Liver (tissue), 3 donors: ENCODE measurements around the gene LUC7L.
"Not testable (repeated sequence)": the region's sequence is repeated elsewhere in the genome, so short reads cannot be mapped to it uniquely, and the experiment has no call there.

Experiments used
- EGR1 ChIP-seq, 2 donors: IDR thresholded peaks; 2 replicates each; pipeline ENCODE4 v1.6.1; 2016 to 2018; ENCODE audit warnings: antibody characterized with exemption in 2 of 2, low read depth in 2 of 2
- FOXA1 ChIP-seq: IDR thresholded peaks from 2 replicates; pipeline ENCODE4 v1.6.1; 2016; ENCODE audit warnings: antibody characterized with exemption
- HNF4A ChIP-seq, 2 donors: conservative IDR thresholded peaks; 2 replicates each; pipeline ENCODE4 v1.6.1; 2016; ENCODE audit warnings: antibody characterized with exemption in 2 of 2, mild to moderate bottlenecking in 2 of 2
- RAD21 ChIP-seq, 2 donors: IDR thresholded peaks; 2 replicates each; pipeline ENCODE4 v1.6.1; 2016; ENCODE audit warnings: antibody characterized with exemption in 2 of 2, mild to moderate bottlenecking in 2 of 2
- RXRA ChIP-seq, 2 donors: IDR thresholded peaks; 2 replicates each; pipeline ENCODE4 v1.6.1; 2017 to 2018; ENCODE audit warnings: antibody characterized with exemption in 2 of 2, mild to moderate bottlenecking in 1 of 2
- SP1 ChIP-seq: IDR thresholded peaks from 2 replicates; pipeline ENCODE4 v1.6.1; 2018; ENCODE audit warnings: antibody characterized with exemption, mild to moderate bottlenecking
- TAF1 ChIP-seq: conservative IDR thresholded peaks from 2 replicates; pipeline ENCODE4 v1.6.1; 2016; ENCODE audit warnings: antibody characterized with exemption, mild to moderate bottlenecking
- YY1 ChIP-seq: IDR thresholded peaks from 2 replicates; pipeline ENCODE4 v1.6.1; 2016; ENCODE audit warnings: antibody characterized with exemption, mild to moderate bottlenecking
- TF ChIP-seq, protein P1 (sequence below): fragments of 150-350 bp; IDR thresholded peaks from 2 replicates; pipeline ENCODE4 v1.5.1; 2017; ENCODE audit warnings: improper control_type of control experiment, low read depth, low read length; ENCODE audit not compliant: missing input control
- TF ChIP-seq, protein P2 (sequence below): IDR thresholded peaks from 2 replicates; pipeline ENCODE4 v1.6.1; 2016; ENCODE audit warnings: antibody characterized with exemption
- TF ChIP-seq, protein P3 (sequence below): IDR thresholded peaks from 2 replicates; pipeline ENCODE4 v1.6.1; 2016; ENCODE audit warnings: antibody characterized with exemption, mild to moderate bottlenecking
- donor health status: healthy.
- donor health status: healthy.

DNA sequence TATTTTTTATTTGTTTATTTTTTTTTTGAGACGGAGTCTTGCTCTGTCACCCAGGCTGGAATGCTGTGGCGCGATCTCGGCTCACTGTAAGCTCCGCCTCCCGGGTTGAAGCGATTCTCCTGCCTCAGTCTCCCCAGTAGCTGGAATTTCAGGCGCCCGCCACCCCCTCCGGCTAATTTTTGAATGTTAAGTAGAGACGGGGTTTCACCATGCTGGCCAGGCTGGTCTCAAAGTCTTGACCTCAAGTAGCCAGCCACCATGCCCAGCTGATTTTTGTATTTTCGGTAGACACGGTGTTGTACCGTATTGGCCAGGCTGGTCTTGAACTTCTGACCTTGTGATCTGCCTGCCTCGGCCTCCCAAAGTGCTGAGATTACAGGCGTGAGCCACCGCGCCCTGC is 1.1 kb upstream of the LUC7L start:
- TF ChIP-seq, protein P1, sequence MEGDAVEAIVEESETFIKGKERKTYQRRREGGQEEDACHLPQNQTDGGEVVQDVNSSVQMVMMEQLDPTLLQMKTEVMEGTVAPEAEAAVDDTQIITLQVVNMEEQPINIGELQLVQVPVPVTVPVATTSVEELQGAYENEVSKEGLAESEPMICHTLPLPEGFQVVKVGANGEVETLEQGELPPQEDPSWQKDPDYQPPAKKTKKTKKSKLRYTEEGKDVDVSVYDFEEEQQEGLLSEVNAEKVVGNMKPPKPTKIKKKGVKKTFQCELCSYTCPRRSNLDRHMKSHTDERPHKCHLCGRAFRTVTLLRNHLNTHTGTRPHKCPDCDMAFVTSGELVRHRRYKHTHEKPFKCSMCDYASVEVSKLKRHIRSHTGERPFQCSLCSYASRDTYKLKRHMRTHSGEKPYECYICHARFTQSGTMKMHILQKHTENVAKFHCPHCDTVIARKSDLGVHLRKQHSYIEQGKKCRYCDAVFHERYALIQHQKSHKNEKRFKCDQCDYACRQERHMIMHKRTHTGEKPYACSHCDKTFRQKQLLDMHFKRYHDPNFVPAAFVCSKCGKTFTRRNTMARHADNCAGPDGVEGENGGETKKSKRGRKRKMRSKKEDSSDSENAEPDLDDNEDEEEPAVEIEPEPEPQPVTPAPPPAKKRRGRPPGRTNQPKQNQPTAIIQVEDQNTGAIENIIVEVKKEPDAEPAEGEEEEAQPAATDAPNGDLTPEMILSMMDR = not testable (repeated sequence)
- TF ChIP-seq, protein P2, sequence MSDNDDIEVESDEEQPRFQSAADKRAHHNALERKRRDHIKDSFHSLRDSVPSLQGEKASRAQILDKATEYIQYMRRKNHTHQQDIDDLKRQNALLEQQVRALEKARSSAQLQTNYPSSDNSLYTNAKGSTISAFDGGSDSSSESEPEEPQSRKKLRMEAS = not testable (repeated sequence)
- not testable (repeated sequence) for TF ChIP-seq HNF4A (conservative IDR thresholded peaks at IDR 0.05); EGR1 (IDR thresholded peaks at IDR 0.05; ENCODE audit: low read depth in 2 of 2); TAF1; FOXA1; SP1; RXRA (IDR thresholded peaks at IDR 0.05); RAD21 (IDR thresholded peaks at IDR 0.05); YY1
- TF ChIP-seq, protein P3, sequence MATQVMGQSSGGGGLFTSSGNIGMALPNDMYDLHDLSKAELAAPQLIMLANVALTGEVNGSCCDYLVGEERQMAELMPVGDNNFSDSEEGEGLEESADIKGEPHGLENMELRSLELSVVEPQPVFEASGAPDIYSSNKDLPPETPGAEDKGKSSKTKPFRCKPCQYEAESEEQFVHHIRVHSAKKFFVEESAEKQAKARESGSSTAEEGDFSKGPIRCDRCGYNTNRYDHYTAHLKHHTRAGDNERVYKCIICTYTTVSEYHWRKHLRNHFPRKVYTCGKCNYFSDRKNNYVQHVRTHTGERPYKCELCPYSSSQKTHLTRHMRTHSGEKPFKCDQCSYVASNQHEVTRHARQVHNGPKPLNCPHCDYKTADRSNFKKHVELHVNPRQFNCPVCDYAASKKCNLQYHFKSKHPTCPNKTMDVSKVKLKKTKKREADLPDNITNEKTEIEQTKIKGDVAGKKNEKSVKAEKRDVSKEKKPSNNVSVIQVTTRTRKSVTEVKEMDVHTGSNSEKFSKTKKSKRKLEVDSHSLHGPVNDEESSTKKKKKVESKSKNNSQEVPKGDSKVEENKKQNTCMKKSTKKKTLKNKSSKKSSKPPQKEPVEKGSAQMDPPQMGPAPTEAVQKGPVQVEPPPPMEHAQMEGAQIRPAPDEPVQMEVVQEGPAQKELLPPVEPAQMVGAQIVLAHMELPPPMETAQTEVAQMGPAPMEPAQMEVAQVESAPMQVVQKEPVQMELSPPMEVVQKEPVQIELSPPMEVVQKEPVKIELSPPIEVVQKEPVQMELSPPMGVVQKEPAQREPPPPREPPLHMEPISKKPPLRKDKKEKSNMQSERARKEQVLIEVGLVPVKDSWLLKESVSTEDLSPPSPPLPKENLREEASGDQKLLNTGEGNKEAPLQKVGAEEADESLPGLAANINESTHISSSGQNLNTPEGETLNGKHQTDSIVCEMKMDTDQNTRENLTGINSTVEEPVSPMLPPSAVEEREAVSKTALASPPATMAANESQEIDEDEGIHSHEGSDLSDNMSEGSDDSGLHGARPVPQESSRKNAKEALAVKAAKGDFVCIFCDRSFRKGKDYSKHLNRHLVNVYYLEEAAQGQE = not testable (repeated sequence)
